Lower leg skin (tissue), 3 donors: ENCODE measurements around the gene FBXW9.

Experiments used
- CTCF ChIP-seq, 3 donors: fragments of 450-650 bp; IDR thresholded peaks; one replicate each; pipeline ENCODE4 v1.5.1; 2016; ENCODE audit warnings: antibody characterized with exemption in 3 of 3, mild to moderate bottlenecking in 3 of 3, moderate library complexity in 2 of 3
- POLR2A ChIP-seq, 2 donors: fragments of 450-650 bp; IDR thresholded peaks; one replicate each; pipeline ENCODE4 v1.6.1; 2016 to 2017; ENCODE audit warnings: antibody characterized with exemption in 2 of 2, mild to moderate bottlenecking in 1 of 2, moderate library complexity in 1 of 2

- TF ChIP-seq CTCF (IDR thresholded peaks at IDR 0.05) (no peak), POLR2A (IDR thresholded peaks at IDR 0.05) (no peak)
These were observed 9.9 kb upstream of the FBXW9 start for GRCh38 chr19:12706332-12706718.
